ENCODE data around the gene REPIN1.

Gene REPIN1

DNA sequence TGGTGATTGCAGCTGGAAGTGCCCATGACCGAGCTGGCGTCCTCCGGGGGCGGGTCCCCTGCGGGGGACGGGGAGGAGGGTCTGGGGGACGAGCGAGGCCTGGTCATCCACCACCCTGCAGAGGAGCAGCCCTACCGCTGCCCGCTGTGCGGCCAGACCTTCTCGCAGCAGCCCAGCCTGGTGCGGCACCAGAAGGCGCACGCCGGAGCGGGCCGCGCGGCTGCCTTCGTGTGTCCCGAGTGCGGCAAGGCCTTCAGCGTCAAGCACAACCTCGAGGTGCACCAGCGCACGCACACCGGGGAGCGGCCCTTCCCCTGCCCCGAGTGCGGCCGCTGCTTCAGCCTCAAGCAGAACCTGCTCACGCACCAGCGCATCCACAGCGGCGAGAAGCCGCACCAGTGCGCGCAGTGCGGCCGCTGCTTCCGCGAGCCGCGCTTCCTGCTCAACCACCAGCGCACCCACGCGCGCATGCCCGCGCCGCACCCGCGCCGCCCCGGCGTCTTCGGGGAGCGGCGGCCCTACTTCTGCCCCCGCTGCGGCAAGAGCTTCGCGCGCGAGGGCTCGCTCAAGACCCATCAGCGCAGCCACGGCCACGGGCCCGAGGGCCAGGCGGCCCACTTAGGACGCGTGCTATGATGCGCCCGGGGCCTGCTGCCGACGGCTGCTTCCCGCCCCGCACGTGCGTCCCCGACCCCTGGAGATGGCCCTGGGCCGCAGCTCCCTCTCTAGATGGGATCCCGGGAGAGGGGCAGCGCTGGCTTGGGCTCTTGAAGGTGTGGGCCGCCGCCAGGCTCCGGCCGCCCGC is 39.2 kb downstream of the REPIN1 start:
- DNase-seq (ENCODE audit: low spot score): no peak

DNA sequence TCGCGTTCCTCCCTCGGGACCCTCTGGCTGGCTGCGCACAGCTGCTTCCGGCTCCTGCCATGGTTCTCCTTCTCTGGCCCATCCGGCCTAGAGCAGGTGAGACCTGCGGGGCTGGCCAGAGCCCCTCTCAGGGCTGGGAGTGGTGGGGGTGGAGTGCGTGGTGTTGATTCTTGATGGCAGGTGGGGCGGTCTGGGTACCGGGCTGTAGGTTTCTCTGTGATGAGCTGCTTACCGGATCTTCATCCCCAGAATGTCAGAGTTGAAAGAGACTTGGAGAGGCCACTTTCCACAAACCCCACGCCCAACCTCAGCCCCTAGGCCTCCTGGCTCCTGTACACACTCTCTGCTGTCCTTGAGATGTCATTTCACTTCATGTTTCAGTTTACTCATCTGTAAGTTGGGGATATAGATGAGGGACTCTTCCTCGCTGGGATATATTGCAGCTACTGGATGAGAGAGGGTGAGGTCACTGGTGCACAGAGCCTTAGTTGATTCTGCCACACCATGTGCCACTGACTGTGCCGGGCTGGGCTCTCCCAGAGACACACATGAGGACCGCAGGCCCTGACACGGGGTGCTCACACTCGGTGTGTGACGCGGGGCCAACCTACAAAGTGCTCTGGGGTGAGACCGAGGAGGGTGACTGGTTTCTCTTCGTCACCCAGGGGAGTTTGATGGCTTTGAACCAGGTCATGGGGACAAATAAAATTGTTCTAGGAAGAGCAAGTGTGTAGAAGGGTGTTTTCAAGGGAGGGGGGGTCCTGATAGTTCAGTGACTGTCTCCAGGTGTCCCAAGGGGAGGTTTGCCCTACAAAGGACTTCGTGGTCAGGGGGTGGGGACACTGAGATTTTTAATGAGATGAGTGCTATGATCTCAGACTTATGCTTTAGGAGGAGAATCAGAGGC is 40.0 kb downstream of the REPIN1 start:
- DNase-seq (ENCODE audit: low spot score): no peak

DNA sequence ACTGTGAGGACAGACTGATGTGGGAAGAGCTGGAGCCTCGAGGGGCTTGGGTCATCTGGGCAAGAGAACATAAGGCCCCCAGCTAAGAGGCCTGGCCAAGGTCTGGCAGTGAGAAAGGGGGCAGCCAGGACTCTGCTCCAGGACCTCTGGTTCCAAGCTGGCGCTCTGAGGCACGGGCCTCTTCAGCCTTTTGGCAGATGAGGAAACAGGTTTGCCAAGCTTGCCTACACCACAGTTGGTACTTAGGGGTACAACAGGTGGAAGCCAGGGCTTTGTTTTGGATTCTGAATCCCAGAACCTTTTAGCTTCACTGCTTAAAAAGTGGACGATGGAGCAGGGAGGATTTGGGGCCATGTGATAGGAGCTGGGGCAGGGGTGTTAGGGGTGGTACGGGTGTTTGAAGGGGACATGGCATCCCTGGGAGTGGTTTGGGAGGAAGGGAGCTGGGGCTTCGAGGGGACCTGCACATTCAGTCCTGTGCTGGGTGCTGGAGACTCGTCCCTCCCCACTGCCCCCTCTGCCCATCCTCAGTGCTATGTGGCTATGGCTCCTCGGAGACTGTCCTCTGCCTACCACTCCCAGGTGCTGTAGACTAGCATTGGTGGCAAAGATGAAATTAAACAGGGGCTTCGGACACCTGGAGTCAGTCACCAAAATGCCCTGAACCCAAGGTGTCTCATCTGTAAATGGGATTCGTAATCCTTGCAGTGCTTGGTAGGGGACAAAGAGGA is 40.8 kb downstream of the REPIN1 start:
- DNase-seq (ENCODE audit: low spot score): no peak

- DNase-seq (ENCODE audit: low spot score): no peak
Measured at GRCh38 chr7:150410131-150410530, 41.5 kb downstream of the REPIN1 start.

DNA sequence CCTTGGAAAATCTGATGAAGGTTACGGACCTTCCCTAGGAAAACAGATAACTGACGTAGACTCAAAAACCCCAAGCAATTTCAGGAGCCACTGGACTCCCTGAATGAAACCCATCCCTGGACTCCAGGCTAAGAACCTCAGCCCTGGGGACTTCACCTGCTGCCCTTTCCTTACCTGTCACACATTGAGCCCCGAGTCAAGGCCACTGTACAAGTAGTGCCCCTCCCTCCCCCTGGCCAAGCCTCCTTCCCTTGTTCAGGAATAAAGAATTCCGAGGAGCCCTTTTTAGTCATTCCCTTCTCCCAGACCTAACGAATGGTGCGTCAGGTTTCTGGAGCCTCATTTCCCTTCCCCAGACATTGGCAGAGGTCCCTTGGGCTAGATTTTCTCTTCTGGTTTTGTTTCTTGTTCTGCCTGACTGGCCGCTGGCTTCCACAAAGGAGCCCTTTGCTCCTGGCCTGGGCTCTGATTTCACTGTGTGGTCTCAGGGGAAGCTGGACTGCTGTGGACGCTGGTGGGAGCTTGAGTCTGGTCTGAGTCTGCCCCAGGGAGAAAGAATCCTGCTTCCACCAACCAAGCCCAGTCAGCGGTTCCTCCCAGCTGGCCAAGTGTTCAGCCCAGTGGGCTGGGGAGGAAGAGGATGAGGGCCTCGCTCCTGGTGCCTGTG is 42.2 kb downstream of the REPIN1 start:
- DNase-seq (ENCODE audit: low spot score): no peak

DNA sequence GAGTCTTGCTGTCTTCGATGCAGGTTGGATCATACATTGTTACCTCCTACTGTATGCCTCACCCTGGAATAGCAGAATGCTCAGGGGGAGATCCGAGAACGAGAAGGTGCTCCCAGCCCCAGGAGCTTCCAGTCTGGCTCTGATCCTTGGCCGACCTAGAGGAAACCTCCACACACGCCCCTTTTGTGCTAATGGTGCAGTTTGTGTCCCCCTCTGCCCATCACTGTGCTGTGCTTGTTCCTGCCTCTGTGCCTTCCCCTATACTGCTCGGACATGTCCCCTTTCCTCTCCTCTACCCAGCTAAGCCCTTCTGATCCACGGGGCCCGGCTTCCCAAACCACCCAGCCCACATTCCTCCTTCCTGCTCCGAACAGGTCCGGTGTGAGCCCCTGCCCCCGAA is 43.0 kb downstream of the REPIN1 start:
- no peak for DNase-seq (ENCODE audit: low spot score)

DNA sequence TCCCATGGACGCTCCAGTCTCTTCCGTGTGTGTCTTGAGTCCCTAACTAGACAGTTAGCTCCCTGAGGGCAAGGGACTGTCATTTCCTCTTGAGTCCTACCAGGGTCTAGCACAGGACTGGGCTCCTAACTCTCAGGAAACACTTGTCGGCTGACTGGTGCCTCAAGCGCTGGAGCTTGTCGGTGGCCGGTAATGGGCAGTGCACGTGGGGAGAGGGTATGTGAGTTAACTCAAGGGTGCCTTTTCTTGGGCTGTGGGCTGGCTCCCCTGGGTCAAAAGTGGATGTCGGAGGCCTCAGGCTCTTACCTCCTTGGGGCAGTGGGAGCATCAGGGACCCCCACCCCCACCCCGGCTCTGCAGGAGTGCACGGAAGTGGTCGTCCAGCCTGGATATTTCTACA is 43.4 kb downstream of the REPIN1 start:
- no peak for DNase-seq (ENCODE audit: low spot score)

GRCh38 chr7:150412518-150413488 is 44.2 kb downstream of the REPIN1 start:
- no peak for DNase-seq (ENCODE audit: low spot score)

GRCh38 chr7:150413640-150414081 is 45.0 kb downstream of the REPIN1 start:
- DNase-seq (ENCODE audit: low spot score): peak; percentile 29

DNA sequence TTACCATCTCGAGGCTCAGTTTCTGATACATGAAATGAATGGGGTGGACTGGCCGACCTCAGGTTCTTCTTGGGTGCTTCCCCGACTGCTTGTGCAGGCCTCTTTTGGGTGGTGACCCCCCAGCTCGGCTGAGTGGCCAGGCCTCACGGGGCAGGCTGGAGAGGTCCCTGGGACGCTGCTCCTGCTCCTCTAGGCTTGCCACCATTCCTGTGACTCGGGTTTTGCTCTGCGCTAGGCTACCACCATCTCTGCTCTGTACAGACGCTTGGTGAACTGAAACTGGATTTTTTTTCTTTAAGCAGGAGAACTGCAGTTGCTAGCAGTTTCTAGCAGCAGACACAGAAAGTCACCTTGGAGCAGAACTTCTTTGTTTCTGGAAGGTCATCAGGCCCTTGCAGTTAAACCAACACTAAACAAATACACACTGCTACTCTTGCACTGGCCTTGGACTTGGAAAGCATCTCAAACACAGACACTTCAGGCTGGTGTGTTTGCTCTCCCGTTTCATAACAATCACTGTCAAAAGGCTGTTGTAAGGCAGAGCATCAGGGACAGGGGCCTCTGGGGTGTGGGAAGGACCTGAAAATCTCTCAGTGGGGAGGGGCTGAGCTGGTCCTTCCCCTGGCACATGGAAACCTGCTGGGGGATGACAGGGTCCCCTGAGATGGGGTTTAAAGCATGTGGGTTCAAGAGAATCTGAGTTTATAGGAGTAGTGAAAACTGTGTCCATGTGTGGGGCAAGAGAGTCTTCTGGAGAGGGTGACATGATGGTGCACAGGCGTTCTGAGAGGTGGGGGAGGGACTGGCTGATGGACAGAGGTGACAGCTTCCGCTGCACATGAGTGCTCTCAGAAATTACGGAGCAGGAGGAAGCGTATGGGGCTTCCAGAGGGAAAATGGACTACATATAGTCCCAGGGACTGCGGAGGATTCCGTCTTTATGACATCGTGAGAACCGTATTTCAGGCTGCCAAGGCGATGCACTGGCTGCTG is 46.8 kb downstream of the REPIN1 start:
- no peak for DNase-seq (ENCODE audit: low spot score)

- DNase-seq (ENCODE audit: low spot score): no peak
Measured at GRCh38 chr7:150417239-150417638, 48.6 kb downstream of the REPIN1 start.

DNA sequence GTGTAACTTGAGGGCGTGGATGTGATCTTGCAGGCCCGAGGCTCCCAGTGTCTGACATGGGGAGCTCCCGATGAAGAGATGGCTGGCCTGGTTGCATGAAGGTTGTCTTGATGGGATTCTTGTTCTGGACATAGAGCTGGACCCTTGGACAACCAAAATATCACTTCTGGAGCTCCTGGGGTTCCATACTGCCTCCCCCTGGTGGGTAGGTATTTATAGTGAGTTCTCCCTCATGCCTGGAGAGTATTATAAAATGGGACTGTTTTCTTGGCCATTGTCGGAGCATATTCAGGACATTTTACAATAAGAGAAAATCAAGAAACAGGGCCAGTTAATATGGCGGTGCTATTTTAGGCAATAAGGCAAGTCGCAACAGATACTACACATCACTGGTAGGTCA is 49.2 kb downstream of the REPIN1 start:
- no peak for DNase-seq (ENCODE audit: low spot score)

DNA sequence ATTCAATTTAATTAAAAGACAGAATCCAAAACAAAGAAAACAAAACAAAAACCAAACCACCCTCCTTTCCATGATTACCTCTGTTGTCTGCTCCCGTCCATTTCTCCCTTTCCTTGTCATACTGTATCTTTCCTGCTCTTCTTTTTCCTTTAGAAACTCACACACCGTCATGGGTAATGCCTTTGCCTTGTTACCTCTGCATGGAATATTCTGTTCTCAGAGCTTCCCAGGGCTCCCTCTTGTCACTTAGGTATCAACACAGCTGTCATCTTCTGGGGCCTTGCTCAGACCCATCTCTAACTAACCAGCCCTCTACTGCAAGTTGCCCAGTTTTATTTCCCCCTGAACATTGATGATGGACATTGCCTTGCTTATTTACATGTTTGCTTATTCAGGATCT is 51.6 kb downstream of the REPIN1 start:
- no peak for DNase-seq (ENCODE audit: low spot score)

GRCh38 chr7:150420987-150421674 is 52.5 kb downstream of the REPIN1 start:
- DNase-seq (ENCODE audit: low spot score): peak; percentile 89

DNA sequence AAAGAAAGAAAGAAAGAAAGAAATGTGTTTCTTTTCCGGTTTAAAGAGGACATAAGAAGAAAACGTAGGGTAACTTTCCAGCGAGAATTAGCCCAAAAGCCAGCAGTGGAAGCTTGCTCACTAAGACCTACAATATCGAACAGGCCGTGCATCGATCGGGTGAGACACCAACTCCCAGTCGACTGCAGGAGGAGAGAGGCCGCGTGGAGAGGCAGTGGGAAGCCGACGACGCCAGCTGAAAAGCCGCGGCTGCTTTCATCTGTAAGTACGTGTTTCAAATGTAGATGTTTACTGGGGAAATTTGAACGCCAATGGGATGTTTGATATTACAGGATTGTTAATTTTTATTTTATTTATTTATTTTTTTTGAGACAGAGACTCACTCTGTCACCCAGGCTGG is 53.2 kb downstream of the REPIN1 start:
- DNase-seq (ENCODE audit: low spot score): no peak

Data from AG08395 (cell line).